Loucy (cell line): ENCODE data around the gene IFNAR2.

Source experiments
- H2AFZ ChIP-seq: fragments of 200-600 bp; sonication (generic); 2 replicates; pipeline ENCODE4 v1.6.0; 2016; ENCODE audit warnings: antibody characterized with exemption, mild to moderate bottlenecking, low read length, moderate library complexity
- H3F3A ChIP-seq: fragments of 200-600 bp; 2 replicates; pipeline ENCODE4 v1.6.0; 2016; ENCODE audit warnings: antibody characterized with exemption, low read depth, mild to moderate bottlenecking
- H3K27me3 ChIP-seq: fragments of 200-600 bp; sonication (generic); 2 replicates; pipeline ENCODE4 v1.6.1; 2014; ENCODE audit warnings: low read length, mild to moderate bottlenecking; ENCODE audit not compliant: insufficient read depth, poor library complexity, severe bottlenecking
- H3K36me3 ChIP-seq: fragments of 200-600 bp; sonication (generic); 2 replicates; pipeline ENCODE4 v1.6.1; 2016; ENCODE audit warnings: low read length; ENCODE audit not compliant: insufficient read depth
- H3K4me1 ChIP-seq: fragments of 200-600 bp; sonication (generic); 2 replicates; pipeline ENCODE4 v1.5.1; 2014; ENCODE audit warnings: low read length, mild to moderate bottlenecking; ENCODE audit not compliant: insufficient read depth, poor library complexity, severe bottlenecking
- H3K4me2 ChIP-seq: fragments of 200-600 bp; sonication (generic); 2 replicates; pipeline ENCODE4 v1.6.0; 2014; ENCODE audit warnings: antibody characterized with exemption, low read length, low read depth, mild to moderate bottlenecking; ENCODE audit not compliant: poor library complexity, severe bottlenecking
- H3K4me3 ChIP-seq: fragments of 200-600 bp; sonication (generic); 2 replicates; pipeline ENCODE4 v1.5.1; 2014; ENCODE audit warnings: low read length, mild to moderate bottlenecking, mixed read lengths; ENCODE audit not compliant: poor library complexity, severe bottlenecking
- H3K79me2 ChIP-seq: fragments of 200-600 bp; sonication (generic); 2 replicates; pipeline ENCODE4 v1.6.1; 2014; ENCODE audit warnings: low read length; ENCODE audit not compliant: insufficient read depth
- H3K9ac ChIP-seq: fragments of 200-600 bp; sonication (generic); 2 replicates; pipeline ENCODE4 v1.6.0; 2014; ENCODE audit warnings: mild to moderate bottlenecking, low read depth, low read length, moderate library complexity; ENCODE audit not compliant: poor library complexity, severe bottlenecking
- H3K9me2 ChIP-seq: fragments of 200-600 bp; sonication (generic); replicated peaks from 2 replicates; pipeline ENCODE4 v1.6.1; 2016; ENCODE audit warnings: low read depth, low read length, mixed read lengths
- H3K9me3 ChIP-seq: fragments of 200-600 bp; sonication (generic); 2 replicates; pipeline ENCODE4 v1.6.1; 2014; ENCODE audit warnings: mild to moderate bottlenecking, antibody characterized with exemption, low read length, low read depth; ENCODE audit not compliant: insufficient read depth
- H4K20me1 ChIP-seq: fragments of 200-600 bp; sonication (generic); 2 replicates; pipeline ENCODE4 v1.6.0; 2014; ENCODE audit warnings: antibody characterized with exemption, low read length, mild to moderate bottlenecking; ENCODE audit not compliant: insufficient read depth, poor library complexity, severe bottlenecking
- EZH2phosphoT487 ChIP-seq: fragments of 200-600 bp; IDR thresholded peaks from 2 replicates; pipeline ENCODE4 v1.6.1; 2018; ENCODE audit warnings: antibody characterized with exemption, mild to moderate bottlenecking, moderate library complexity, borderline replicate concordance
- TF ChIP-seq, protein P1 (sequence below): fragments of 200-600 bp; sonication (generic); conservative IDR thresholded peaks from 2 replicates; pipeline ENCODE4 v1.5.1; 2014; ENCODE audit warnings: mild to moderate bottlenecking, antibody characterized with exemption, low read length

IFNAR2 gene

DNA sequence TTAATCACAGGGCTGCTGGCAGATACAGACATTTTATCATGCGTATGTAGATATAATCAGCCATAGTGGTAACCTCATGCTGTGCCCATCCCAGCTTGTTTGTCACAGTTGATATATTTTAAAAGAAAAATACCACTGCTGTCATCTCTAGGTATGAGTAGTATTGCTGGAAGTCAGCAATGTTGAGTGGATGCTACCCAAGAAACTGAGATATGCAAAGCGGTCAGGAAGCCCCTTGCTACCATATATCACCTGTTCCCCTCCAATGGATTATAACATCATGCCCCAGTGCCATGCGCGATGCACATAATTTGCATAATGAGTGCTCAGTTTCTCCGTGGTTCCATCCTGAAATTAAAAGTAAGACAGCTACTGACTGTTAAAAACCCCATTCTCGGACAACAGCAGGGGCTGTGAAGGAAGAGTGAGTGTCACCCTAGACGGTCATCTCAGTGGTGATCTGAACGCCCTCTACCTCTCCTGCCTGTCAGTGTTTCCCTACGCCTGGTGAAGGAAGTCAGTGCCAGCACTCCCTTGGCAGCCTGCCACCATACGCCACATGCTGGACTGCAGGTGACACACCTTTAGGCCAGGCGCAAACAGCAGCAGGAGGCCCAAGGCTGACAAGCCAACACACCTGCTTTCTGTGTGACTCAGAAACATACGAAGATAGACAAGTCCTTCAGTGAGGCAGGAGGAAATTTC lies 39.2 kb downstream of the IFNAR2 start:
- Histone ChIP-seq H3K36me3 (peaks cover 31% of the 10 kb centered on the region; the same call in 1 of the 2 replicates), H3K9me2 (no peaks in the 10 kb centered on the region), H3K4me3 (no peak overlapping the region), H3K4me1 (peaks cover 14% of the 10 kb centered on the region), H3F3A (0 out of 2 replicates have a peak, but pooled peaks cover 6% of the 10 kb centered on the region), H4K20me1 (peaks cover 10% of the 10 kb centered on the region), H2AFZ (no peak overlapping the region), H3K27me3 (no peaks in the 10 kb centered on the region), H3K9ac (no peak overlapping the region), H3K4me2 (no peak overlapping the region), H3K79me2 (peaks cover 20% of the 10 kb centered on the region; the same call in 1 of the 2 replicates), H3K9me3 (no peaks in the 10 kb centered on the region)
- TF ChIP-seq EZH2phosphoT487: no peak

DNA sequence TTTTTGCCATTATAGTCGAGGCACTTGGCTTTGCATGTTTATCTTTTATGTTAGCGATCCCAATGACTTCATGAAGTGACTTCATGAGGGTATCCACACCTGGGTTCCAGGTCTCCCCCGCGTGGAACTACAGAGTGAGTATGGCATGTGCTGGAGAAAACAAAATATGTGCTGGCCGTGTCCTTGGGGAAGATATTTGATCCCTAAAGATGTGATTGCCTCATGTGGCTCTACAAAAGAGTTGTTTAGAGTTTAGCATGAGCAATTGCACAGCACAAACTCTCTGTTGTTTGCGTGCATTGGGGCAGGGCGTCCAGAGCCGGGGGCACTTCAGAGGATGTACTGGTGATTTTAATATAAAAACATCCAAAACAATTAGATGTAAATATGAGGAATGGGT lies 41.2 kb downstream of the IFNAR2 start:
- Histone ChIP-seq H3K36me3 (peaks cover 10% of the 10 kb centered on the region; the same call in 1 of the 2 replicates), H3K79me2 (peaks cover 7% of the 10 kb centered on the region; the same call in 1 of the 2 replicates), H3K27me3 (no peaks in the 10 kb centered on the region), H3K4me2 (no peak overlapping the region), H3K4me3 (no peak overlapping the region), H3K4me1 (peaks cover 14% of the 10 kb centered on the region), H3K9me3 (no peaks in the 10 kb centered on the region; the same call in 1 of the 2 replicates), H3K9me2 (no peaks in the 10 kb centered on the region), H2AFZ (no peak overlapping the region), H3F3A (0 out of 2 replicates have a peak, but pooled peaks cover 2% of the 10 kb centered on the region), H3K9ac (no peak overlapping the region), H4K20me1 (no peaks in the 10 kb centered on the region)
- no peak for TF ChIP-seq EZH2phosphoT487
- TF ChIP-seq, protein P1, sequence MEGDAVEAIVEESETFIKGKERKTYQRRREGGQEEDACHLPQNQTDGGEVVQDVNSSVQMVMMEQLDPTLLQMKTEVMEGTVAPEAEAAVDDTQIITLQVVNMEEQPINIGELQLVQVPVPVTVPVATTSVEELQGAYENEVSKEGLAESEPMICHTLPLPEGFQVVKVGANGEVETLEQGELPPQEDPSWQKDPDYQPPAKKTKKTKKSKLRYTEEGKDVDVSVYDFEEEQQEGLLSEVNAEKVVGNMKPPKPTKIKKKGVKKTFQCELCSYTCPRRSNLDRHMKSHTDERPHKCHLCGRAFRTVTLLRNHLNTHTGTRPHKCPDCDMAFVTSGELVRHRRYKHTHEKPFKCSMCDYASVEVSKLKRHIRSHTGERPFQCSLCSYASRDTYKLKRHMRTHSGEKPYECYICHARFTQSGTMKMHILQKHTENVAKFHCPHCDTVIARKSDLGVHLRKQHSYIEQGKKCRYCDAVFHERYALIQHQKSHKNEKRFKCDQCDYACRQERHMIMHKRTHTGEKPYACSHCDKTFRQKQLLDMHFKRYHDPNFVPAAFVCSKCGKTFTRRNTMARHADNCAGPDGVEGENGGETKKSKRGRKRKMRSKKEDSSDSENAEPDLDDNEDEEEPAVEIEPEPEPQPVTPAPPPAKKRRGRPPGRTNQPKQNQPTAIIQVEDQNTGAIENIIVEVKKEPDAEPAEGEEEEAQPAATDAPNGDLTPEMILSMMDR: no peak

DNA sequence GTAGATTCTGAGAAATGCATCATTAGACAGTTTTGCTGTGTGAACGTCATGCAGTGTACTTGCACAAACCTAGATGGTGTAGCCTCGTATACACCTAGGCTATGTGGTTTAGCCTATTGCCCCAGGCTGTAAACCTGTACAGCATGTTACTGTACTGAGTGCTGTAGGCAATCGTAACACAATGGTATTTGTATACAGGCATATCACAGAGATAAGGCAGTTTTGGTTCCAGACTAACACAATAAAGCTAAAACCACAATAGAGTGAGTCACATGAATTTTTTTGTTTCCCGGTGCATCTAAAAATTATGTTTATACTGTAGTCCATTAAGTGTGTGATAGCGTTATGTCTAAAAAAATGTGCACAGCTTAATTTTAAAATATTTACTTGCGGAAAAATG lies 43.3 kb downstream of the IFNAR2 start:
- Histone ChIP-seq H3K9ac (no peak overlapping the region), H3K9me3 (no peaks in the 10 kb centered on the region; the same call in 1 of the 2 replicates), H3K9me2 (no peaks in the 10 kb centered on the region), H3K36me3 (peaks cover 9% of the 10 kb centered on the region; the same call in 1 of the 2 replicates), H3K4me3 (no peak overlapping the region), H2AFZ (no peak overlapping the region), H3K27me3 (no peaks in the 10 kb centered on the region), H3K79me2 (peaks cover 1% of the 10 kb centered on the region; the same call in 1 of the 2 replicates), H3F3A (0 out of 2 replicates have a peak, but pooled peaks cover 2% of the 10 kb centered on the region), H4K20me1 (no peaks in the 10 kb centered on the region), H3K4me1 (peaks cover 11% of the 10 kb centered on the region), H3K4me2 (no peak overlapping the region)
- TF ChIP-seq EZH2phosphoT487: no peak
- TF ChIP-seq, protein P1: no peak
